PC-3 (cell line): ENCODE results near the gene PRR30. TPM values are rescaled to one million over a fixed set of nuclear protein-coding genes. Genes with fewer than 3 reads are reported as not detected.

Source experiments
- ATAC-seq: fragments of 200-7000 bp; cut with Tn5 transposase; 2 replicates; pipeline ENCODE4 v1.9.1; 2020; ENCODE audit warnings: mild to moderate bottlenecking, moderate library complexity
- BruUV-seq: library from RNA; stranded (reverse); fragments of 400-500 nt; replicated peaks from 2 replicates; lab custom pipeline; 2021; lab: Mats Ljungman, UMichigan
- CTCF ChIA-PET: fragments of 300-600 bp; sonication (Branson Sonifier 250); formaldehyde crosslinking; loops from one replicate; lab custom pipeline; 2022; ENCODE audit warnings: antibody characterized with exemption; lab: Charles Lee
- POLR2A ChIA-PET: fragments of 300-600 bp; sonication (Branson Sonifier 250); formaldehyde crosslinking; loops from one replicate; lab custom pipeline; 2022; ENCODE audit warnings: antibody characterized with exemption; ENCODE audit not compliant: unreplicated experiment; lab: Charles Lee
- DNase-seq: peaks from one replicate; pipeline ENCODE4 v3.0.0-alpha.2; 2015
- H2AFZ ChIP-seq: fragments of 300-600 bp; sonication (generic); 2 replicates; pipeline ENCODE4 v1.6.0; 2016; ENCODE audit warnings: antibody characterized with exemption, low read length
- H3F3A ChIP-seq: fragments of 300-600 bp; sonication (generic); one replicate; pipeline ENCODE4 v1.6.0; 2017; ENCODE audit warnings: antibody characterized with exemption, low read length, control low read depth, mild to moderate bottlenecking; ENCODE audit not compliant: unreplicated experiment
- H3K27ac ChIP-seq: fragments of 300-600 bp; sonication (generic); 2 replicates; pipeline ENCODE4 v1.5.1; 2016; ENCODE audit warnings: mild to moderate bottlenecking, low read length
- H3K27me3 ChIP-seq: fragments of 300-600 bp; sonication (generic); 2 replicates; pipeline ENCODE4 v1.6.1; 2016; ENCODE audit warnings: low read length, mixed read lengths
- H3K36me3 ChIP-seq: fragments of 300-600 bp; sonication (generic); 2 replicates; pipeline ENCODE4 v1.6.1; 2016; ENCODE audit warnings: low read depth, mixed run types, low read length, mixed read lengths
- H3K4me1 ChIP-seq: fragments of 300-600 bp; sonication (generic); 2 replicates; pipeline ENCODE4 v1.5.1; 2016; ENCODE audit warnings: low read length; ENCODE audit not compliant: insufficient read depth
- H3K4me2 ChIP-seq: fragments of 300-600 bp; sonication (generic); 2 replicates; pipeline ENCODE4 v1.6.0; 2016; ENCODE audit warnings: low read length
- H3K4me3 ChIP-seq: fragments of 300-600 bp; sonication (generic); 2 replicates; pipeline ENCODE4 v1.5.1; 2016; ENCODE audit warnings: mild to moderate bottlenecking, low read length, mixed read lengths
- H3K79me2 ChIP-seq: fragments of 300-600 bp; sonication (generic); 2 replicates; pipeline ENCODE4 v1.6.1; 2017; ENCODE audit warnings: low read length, mixed read lengths
- H3K9ac ChIP-seq: fragments of 300-600 bp; sonication (generic); 2 replicates; pipeline ENCODE4 v1.6.0; 2016; ENCODE audit warnings: mild to moderate bottlenecking, low read length
- H3K9me2 ChIP-seq: fragments of 300-600 bp; sonication (generic); replicated peaks from 2 replicates; pipeline ENCODE4 v1.6.1; 2016; ENCODE audit warnings: mixed run types, low read length, mixed read lengths
- H3K9me3 ChIP-seq: fragments of 300-600 bp; sonication (generic); 2 replicates; pipeline ENCODE4 v1.6.1; 2016; ENCODE audit warnings: low read length, mixed read lengths
- H4K20me1 ChIP-seq: fragments of 300-600 bp; sonication (generic); 2 replicates; pipeline ENCODE4 v1.6.1; 2016; ENCODE audit warnings: low read length, mixed read lengths
- CTCF ChIP-seq: fragments of 300-600 bp; sonication (generic); conservative IDR thresholded peaks from 2 replicates; pipeline ENCODE4 v1.5.1; 2017; ENCODE audit warnings: antibody characterized with exemption, low read depth, mild to moderate bottlenecking, low read length
- EZH2 ChIP-seq: fragments of 300-600 bp; sonication (generic); IDR thresholded peaks from one replicate; pipeline ENCODE4 v1.6.1; 2017; ENCODE audit warnings: antibody characterized with exemption, mild to moderate bottlenecking, low read length; ENCODE audit not compliant: unreplicated experiment
- EZH2phosphoT487 ChIP-seq: fragments of 300-600 bp; sonication (generic); IDR thresholded peaks from 2 replicates; pipeline ENCODE4 v1.6.1; 2018; ENCODE audit warnings: mild to moderate bottlenecking, antibody characterized with exemption, low read length, borderline replicate concordance
- intact Hi-C: fragments of 100-400 bp; cut with micrococcal nuclease; formaldehyde crosslinking; loops from 2 replicates; pipeline ENCODE4 v1.9.0; 2023
- total RNA-seq: library from RNA; depleted of rRNA; stranded (reverse); fragments of >200 nt; gene quantifications from 2 replicates; pipeline ENCODE4 v1.2.3, GENCODE V29; 2014

The PRR30 gene
- total RNA-seq, 1 experiment from 2014 or later, result not detected

- intact Hi-C loops, result no loop called here
- Histone ChIP-seq H3K4me3 (peak within 1 kb of the TSS; percentile 76), H3K4me1 (no peaks in the 10 kb centered on the region), H3K4me2 (peak within 1 kb of the TSS; percentile 99), H3K36me3 (no peaks in the 10 kb centered on the region), H2AFZ (peak within 1 kb of the TSS; percentile 70), H3F3A (no peaks in the 10 kb centered on the region), H3K27me3 (no peaks in the 10 kb centered on the region), H3K9ac (peak within 1 kb of the TSS; percentile 64), H3K27ac (no peak within 1 kb of the TSS), H3K9me2 (no peaks in the 10 kb centered on the region), H3K9me3 (no peaks in the 10 kb centered on the region), H4K20me1 (no peaks in the 10 kb centered on the region), H3K79me2 (no peaks in the 10 kb centered on the region)
- DNase-seq (peak; percentile 20), ATAC-seq (peak; percentile 64)
- no peak for TF ChIP-seq EZH2phosphoT487
- no peak for TF ChIP-seq EZH2
- no peak for TF ChIP-seq CTCF
- ChIA-PET CTCF (no interaction called here), POLR2A (no interaction called here)
- BruUV-seq, result no TSS peak
These were observed 20.5 kb downstream of the PRR30 start, which contains the start of gene CGREF1 for GRCh38 chr2:27118525-27119329. TSS of gene CGREF1 (minus strand) at chr2:27119128. CDS start at chr2:27104366, 14,762 bp downstream.

GRCh38 chr2:27117995-27118524 is 21.1 kb downstream of the PRR30 start:
- DNase-seq (no peak), ATAC-seq (peak; percentile 42)
- H3K27me3 ChIP-seq, result no peaks in the 10 kb centered on the region
- H3F3A ChIP-seq, result no peaks in the 10 kb centered on the region
- peak overlapping the region; percentile 76 for H3K4me3 ChIP-seq
- no peaks in the 10 kb centered on the region for H3K79me2 ChIP-seq
- BruUV-seq, result TSS peak; percentile 46
- H4K20me1 ChIP-seq, result no peaks in the 10 kb centered on the region
- no peaks in the 10 kb centered on the region for H3K9me3 ChIP-seq
- peak overlapping the region; percentile 70 for H2AFZ ChIP-seq
- POLR2A ChIA-PET, result no interaction called here
- no peak for TF ChIP-seq EZH2
- no peak for TF ChIP-seq CTCF
- no peak for TF ChIP-seq EZH2phosphoT487
- H3K27ac ChIP-seq, result no peak overlapping the region
- no peaks in the 10 kb centered on the region for H3K9me2 ChIP-seq
- H3K36me3 ChIP-seq, result no peaks in the 10 kb centered on the region
- peak overlapping the region; percentile 64 for H3K9ac ChIP-seq
- CTCF ChIA-PET, result no interaction called here
- intact Hi-C loops, result no loop called here
- H3K4me2 ChIP-seq, result peak overlapping the region; percentile 99
- H3K4me1 ChIP-seq, result no peaks in the 10 kb centered on the region
